GM23338 (cell line): ENCODE data around the gene ZNF177. TPM values are rescaled to one million over a fixed set of nuclear protein-coding genes. Genes with fewer than 3 reads are reported as not detected.

Experiments
- ATAC-seq: fragments of 200-7000 bp; cut with Tn5 transposase; 3 replicates; pipeline ENCODE4 v1.9.1; 2020
- DNase-seq: peaks from one replicate; pipeline ENCODE4 v3.0.0-alpha.2; 2015; ENCODE audit warnings: low spot score
- H2AFZ ChIP-seq: fragments of 200-600 bp; sonication (generic); 2 replicates; pipeline ENCODE4 v1.8.0; 2016; ENCODE audit warnings: antibody characterized with exemption, mild to moderate bottlenecking, moderate library complexity
- H3F3A ChIP-seq: fragments of 200-600 bp; sonication (generic); replicated peaks from 2 replicates; pipeline ENCODE4 v1.8.0; 2017; ENCODE audit warnings: antibody characterized with exemption, mixed run types, low read depth
- H3K27ac ChIP-seq: fragments of 200-600 bp; sonication (generic); 2 replicates; pipeline ENCODE4 v1.6.1; 2016; ENCODE audit warnings: low read depth
- H3K27me3 ChIP-seq: fragments of 200-600 bp; sonication (generic); 2 replicates; pipeline ENCODE4 v1.8.0; 2016; ENCODE audit warnings: mild to moderate bottlenecking, mixed run types, moderate library complexity; ENCODE audit not compliant: insufficient read depth
- H3K36me3 ChIP-seq: fragments of 200-600 bp; sonication (generic); 2 replicates; pipeline ENCODE4 v1.8.0; 2016; ENCODE audit warnings: mild to moderate bottlenecking; ENCODE audit not compliant: insufficient read depth
- H3K4me1 ChIP-seq: fragments of 200-600 bp; sonication (generic); 2 replicates; pipeline ENCODE4 v1.8.0; 2016; ENCODE audit warnings: mild to moderate bottlenecking, moderate library complexity; ENCODE audit not compliant: insufficient read depth
- H3K4me2 ChIP-seq: fragments of 200-600 bp; sonication (generic); 2 replicates; pipeline ENCODE4 v1.7.1; 2017; ENCODE audit warnings: mixed run types
- H3K4me3 ChIP-seq: fragments of 200-600 bp; sonication (generic); 2 replicates; pipeline ENCODE4 v1.6.1; 2016; ENCODE audit warnings: mixed run types
- H3K79me2 ChIP-seq: fragments of 200-600 bp; sonication (generic); replicated peaks from 2 replicates; pipeline ENCODE4 v1.8.0; 2017; ENCODE audit warnings: mild to moderate bottlenecking; ENCODE audit not compliant: insufficient read depth
- H3K9me2 ChIP-seq: fragments of 200-600 bp; sonication (generic); 2 replicates; pipeline ENCODE4 v1.8.0; 2017; ENCODE audit not compliant: insufficient read depth
- H4K20me1 ChIP-seq: fragments of 200-600 bp; sonication (generic); replicated peaks from 2 replicates; pipeline ENCODE4 v1.8.0; 2017; ENCODE audit warnings: mild to moderate bottlenecking; ENCODE audit not compliant: insufficient read depth
- H3K27ac Mint-ChIP-seq: 2 replicates; pipeline ENCODE4 v1.8.0; 2020; ENCODE audit warnings: inconsistent platforms, mild to moderate bottlenecking, moderate library complexity, mixed read lengths
- H3K27me3 Mint-ChIP-seq: 3 replicates; pipeline ENCODE4 v1.8.0; 2022; ENCODE audit warnings: low read depth, mild to moderate bottlenecking, moderate library complexity, mixed read lengths, inconsistent platforms; ENCODE audit not compliant: insufficient read depth, poor library complexity
- H3K36me3 Mint-ChIP-seq: 3 replicates; pipeline ENCODE4 v1.8.0; 2021; ENCODE audit warnings: low read depth, mild to moderate bottlenecking, inconsistent platforms, moderate library complexity, mixed read lengths
- H3K4me1 Mint-ChIP-seq: 3 replicates; pipeline ENCODE4 v1.8.0; 2020; ENCODE audit warnings: mild to moderate bottlenecking, inconsistent platforms, mixed read lengths
- H3K4me3 Mint-ChIP-seq: 3 replicates; pipeline ENCODE4 v1.8.0; 2021; ENCODE audit warnings: moderate library complexity, mild to moderate bottlenecking, inconsistent platforms, mixed read lengths
- H3K9me3 Mint-ChIP-seq: 3 replicates; pipeline ENCODE4 v1.8.0; 2020; ENCODE audit warnings: moderate library complexity, mild to moderate bottlenecking, inconsistent platforms, mixed read lengths
- CREB1 ChIP-seq: fragments of 250-450 bp; sonication (Bioruptor Pico); IDR thresholded peaks from 2 replicates; pipeline ENCODE4 v1.5.0; 2020; ENCODE audit warnings: low read depth, mild to moderate bottlenecking, moderate library complexity
- ETS1 ChIP-seq: IDR thresholded peaks from 2 replicates; pipeline ENCODE4 v1.6.1; 2016; ENCODE audit warnings: antibody characterized with exemption
- EZH2 ChIP-seq: fragments of 200-600 bp; sonication (generic); IDR thresholded peaks from one replicate; pipeline ENCODE4 v1.8.0; 2017; ENCODE audit warnings: antibody characterized with exemption, mild to moderate bottlenecking, low read depth; ENCODE audit not compliant: unreplicated experiment
- EZH2phosphoT487 ChIP-seq: fragments of 200-600 bp; sonication (generic); IDR thresholded peaks from one replicate; pipeline ENCODE4 v1.8.1; 2018; ENCODE audit warnings: antibody characterized with exemption; ENCODE audit not compliant: unreplicated experiment
- JUNB ChIP-seq: IDR thresholded peaks from one replicate; pipeline ENCODE4 v1.6.1; 2016; ENCODE audit warnings: antibody characterized with exemption; ENCODE audit not compliant: unreplicated experiment
- NANOG ChIP-seq: IDR thresholded peaks from 2 replicates; pipeline ENCODE4 v1.6.1; 2016; ENCODE audit warnings: antibody characterized with exemption, borderline replicate concordance
- POLR2AphosphoS5 ChIP-seq: IDR thresholded peaks from 2 replicates; pipeline ENCODE4 v1.6.1; 2016; ENCODE audit warnings: antibody characterized with exemption, low read depth
- STAT1 ChIP-seq: IDR thresholded peaks from one replicate; pipeline ENCODE4 v1.6.1; 2016; ENCODE audit warnings: antibody characterized with exemption; ENCODE audit not compliant: unreplicated experiment
- ZNF114 ChIP-seq: fragments of 250-450 bp; sonication (Bioruptor Pico); IDR thresholded peaks from 2 replicates; pipeline ENCODE4 v1.5.0; 2020; ENCODE audit warnings: mild to moderate bottlenecking, moderate library complexity
- ZNF331 ChIP-seq: fragments of 250-450 bp; sonication (Bioruptor Pico); IDR thresholded peaks from 2 replicates; pipeline ENCODE4 v1.5.0; 2020; ENCODE audit warnings: low read depth, mild to moderate bottlenecking, moderate library complexity
- polyA plus RNA-seq: library from polyadenylated mRNA; unstranded; fragments of >200 nt; fragmentation: Nextera tagmentation; extraction: Ambion mirVana; gene quantifications from 2 replicates; pipeline ENCODE4 v1.2.1, GENCODE V29; 2016
- total RNA-seq: library from RNA; depleted of rRNA; stranded (reverse); fragments of >200 nt; shearing (Covaris generic); gene quantifications from 2 replicates; pipeline ENCODE4 v1.2.3, GENCODE V29; 2014
- TF ChIP-seq, protein P1 (sequence below): IDR thresholded peaks from one replicate; pipeline ENCODE4 v1.6.1; 2018; ENCODE audit warnings: antibody characterized with exemption; ENCODE audit not compliant: unreplicated experiment
- TF ChIP-seq, protein P2 (sequence below): fragments of 250-450 bp; sonication (Bioruptor Pico); IDR thresholded peaks from 2 replicates; pipeline ENCODE4 v1.5.0; 2020; ENCODE audit warnings: mild to moderate bottlenecking, moderate library complexity
- TF ChIP-seq, protein P3 (sequence below), 2 experiments: fragments of 200-600 bp in 1 of 2; sonication (generic) in 1 of 2; conservative IDR thresholded peaks; 2 replicates each; pipeline versions ENCODE4 v1.5.1 to v1.6.1; 2016 to 2017; ENCODE audit warnings: antibody characterized with exemption in 2 of 2, low read depth in 2 of 2, mild to moderate bottlenecking in 2 of 2, moderate library complexity in 1 of 2

The ZNF177 gene
- total and polyA plus RNA-seq, 2 experiments from 2014 or later, result 5.8 to 7.1 TPM

- DNase-seq, result peak; percentile 2
- H3K27me3 Mint-ChIP-seq, result peaks cover 10% of the 10 kb centered on the region
- no peak overlapping the region for H3K27ac Mint-ChIP-seq
- Histone ChIP-seq H3K36me3 (peaks cover 65% of the 10 kb centered on the region), H3K9me2 (no peaks in the 10 kb centered on the region), H3K27me3 (no peaks in the 10 kb centered on the region), H4K20me1 (no peaks in the 10 kb centered on the region), H3K27ac (no peak overlapping the region), H3K4me1 (no peaks in the 10 kb centered on the region), H3K79me2 (no peaks in the 10 kb centered on the region), H2AFZ (no peak overlapping the region), H3F3A (0 out of 2 replicates have a peak, but pooled peaks cover 3% of the 10 kb centered on the region), H3K4me2 (no peak overlapping the region), H3K4me3 (peak overlapping the region; percentile 13; the same call in 1 of the 2 replicates)
- H3K4me1 Mint-ChIP-seq, result no peaks in the 10 kb centered on the region
- H3K4me3 Mint-ChIP-seq, result no peak overlapping the region
- ATAC-seq, result no peak
- peaks cover 98% of the 10 kb centered on the region for H3K9me3 Mint-ChIP-seq
- TF ChIP-seq, protein P1, sequence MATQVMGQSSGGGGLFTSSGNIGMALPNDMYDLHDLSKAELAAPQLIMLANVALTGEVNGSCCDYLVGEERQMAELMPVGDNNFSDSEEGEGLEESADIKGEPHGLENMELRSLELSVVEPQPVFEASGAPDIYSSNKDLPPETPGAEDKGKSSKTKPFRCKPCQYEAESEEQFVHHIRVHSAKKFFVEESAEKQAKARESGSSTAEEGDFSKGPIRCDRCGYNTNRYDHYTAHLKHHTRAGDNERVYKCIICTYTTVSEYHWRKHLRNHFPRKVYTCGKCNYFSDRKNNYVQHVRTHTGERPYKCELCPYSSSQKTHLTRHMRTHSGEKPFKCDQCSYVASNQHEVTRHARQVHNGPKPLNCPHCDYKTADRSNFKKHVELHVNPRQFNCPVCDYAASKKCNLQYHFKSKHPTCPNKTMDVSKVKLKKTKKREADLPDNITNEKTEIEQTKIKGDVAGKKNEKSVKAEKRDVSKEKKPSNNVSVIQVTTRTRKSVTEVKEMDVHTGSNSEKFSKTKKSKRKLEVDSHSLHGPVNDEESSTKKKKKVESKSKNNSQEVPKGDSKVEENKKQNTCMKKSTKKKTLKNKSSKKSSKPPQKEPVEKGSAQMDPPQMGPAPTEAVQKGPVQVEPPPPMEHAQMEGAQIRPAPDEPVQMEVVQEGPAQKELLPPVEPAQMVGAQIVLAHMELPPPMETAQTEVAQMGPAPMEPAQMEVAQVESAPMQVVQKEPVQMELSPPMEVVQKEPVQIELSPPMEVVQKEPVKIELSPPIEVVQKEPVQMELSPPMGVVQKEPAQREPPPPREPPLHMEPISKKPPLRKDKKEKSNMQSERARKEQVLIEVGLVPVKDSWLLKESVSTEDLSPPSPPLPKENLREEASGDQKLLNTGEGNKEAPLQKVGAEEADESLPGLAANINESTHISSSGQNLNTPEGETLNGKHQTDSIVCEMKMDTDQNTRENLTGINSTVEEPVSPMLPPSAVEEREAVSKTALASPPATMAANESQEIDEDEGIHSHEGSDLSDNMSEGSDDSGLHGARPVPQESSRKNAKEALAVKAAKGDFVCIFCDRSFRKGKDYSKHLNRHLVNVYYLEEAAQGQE, result no peak
- TF ChIP-seq, protein P2, sequence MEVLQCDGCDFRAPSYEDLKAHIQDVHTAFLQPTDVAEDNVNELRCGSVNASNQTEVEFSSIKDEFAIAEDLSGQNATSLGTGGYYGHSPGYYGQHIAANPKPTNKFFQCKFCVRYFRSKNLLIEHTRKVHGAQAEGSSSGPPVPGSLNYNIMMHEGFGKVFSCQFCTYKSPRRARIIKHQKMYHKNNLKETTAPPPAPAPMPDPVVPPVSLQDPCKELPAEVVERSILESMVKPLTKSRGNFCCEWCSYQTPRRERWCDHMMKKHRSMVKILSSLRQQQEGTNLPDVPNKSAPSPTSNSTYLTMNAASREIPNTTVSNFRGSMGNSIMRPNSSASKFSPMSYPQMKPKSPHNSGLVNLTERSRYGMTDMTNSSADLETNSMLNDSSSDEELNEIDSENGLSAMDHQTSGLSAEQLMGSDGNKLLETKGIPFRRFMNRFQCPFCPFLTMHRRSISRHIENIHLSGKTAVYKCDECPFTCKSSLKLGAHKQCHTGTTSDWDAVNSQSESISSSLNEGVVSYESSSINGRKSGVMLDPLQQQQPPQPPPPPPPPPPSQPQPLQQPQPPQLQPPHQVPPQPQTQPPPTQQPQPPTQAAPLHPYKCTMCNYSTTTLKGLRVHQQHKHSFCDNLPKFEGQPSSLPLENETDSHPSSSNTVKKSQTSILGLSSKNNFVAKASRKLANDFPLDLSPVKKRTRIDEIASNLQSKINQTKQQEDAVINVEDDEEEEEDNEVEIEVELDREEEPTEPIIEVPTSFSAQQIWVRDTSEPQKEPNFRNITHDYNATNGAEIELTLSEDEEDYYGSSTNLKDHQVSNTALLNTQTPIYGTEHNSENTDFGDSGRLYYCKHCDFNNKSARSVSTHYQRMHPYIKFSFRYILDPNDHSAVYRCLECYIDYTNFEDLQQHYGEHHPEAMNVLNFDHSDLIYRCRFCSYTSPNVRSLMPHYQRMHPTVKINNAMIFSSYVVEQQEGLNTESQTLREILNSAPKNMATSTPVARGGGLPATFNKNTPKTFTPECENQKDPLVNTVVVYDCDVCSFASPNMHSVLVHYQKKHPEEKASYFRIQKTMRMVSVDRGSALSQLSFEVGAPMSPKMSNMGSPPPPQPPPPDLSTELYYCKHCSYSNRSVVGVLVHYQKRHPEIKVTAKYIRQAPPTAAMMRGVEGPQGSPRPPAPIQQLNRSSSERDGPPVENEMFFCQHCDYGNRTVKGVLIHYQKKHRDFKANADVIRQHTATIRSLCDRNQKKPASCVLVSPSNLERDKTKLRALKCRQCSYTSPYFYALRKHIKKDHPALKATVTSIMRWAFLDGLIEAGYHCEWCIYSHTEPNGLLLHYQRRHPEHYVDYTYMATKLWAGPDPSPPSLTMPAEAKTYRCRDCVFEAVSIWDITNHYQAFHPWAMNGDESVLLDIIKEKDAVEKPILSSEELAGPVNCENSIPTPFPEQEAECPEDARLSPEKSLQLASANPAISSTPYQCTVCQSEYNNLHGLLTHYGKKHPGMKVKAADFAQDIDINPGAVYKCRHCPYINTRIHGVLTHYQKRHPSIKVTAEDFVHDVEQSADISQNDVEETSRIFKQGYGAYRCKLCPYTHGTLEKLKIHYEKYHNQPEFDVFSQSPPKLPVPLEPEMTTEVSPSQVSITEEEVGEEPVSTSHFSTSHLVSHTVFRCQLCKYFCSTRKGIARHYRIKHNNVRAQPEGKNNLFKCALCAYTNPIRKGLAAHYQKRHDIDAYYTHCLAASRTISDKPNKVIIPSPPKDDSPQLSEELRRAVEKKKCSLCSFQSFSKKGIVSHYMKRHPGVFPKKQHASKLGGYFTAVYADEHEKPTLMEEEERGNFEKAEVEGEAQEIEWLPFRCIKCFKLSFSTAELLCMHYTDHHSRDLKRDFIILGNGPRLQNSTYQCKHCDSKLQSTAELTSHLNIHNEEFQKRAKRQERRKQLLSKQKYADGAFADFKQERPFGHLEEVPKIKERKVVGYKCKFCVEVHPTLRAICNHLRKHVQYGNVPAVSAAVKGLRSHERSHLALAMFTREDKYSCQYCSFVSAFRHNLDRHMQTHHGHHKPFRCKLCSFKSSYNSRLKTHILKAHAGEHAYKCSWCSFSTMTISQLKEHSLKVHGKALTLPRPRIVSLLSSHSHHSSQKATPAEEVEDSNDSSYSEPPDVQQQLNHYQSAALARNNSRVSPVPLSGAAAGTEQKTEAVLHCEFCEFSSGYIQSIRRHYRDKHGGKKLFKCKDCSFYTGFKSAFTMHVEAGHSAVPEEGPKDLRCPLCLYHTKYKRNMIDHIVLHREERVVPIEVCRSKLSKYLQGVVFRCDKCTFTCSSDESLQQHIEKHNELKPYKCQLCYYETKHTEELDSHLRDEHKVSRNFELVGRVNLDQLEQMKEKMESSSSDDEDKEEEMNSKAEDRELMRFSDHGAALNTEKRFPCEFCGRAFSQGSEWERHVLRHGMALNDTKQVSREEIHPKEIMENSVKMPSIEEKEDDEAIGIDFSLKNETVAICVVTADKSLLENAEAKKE (CRISPR knock-in tag), result no peak
- TF ChIP-seq JUNB (no peak), ZNF114 (CRISPR knock-in tag) (no peak), EZH2phosphoT487 (no peak), ETS1 (no peak), STAT1 (no peak), NANOG (no peak), POLR2AphosphoS5 (no peak), EZH2 (no peak), CREB1 (CRISPR knock-in tag) (no peak), ZNF331 (CRISPR knock-in tag) (no peak)
- TF ChIP-seq, protein P3, sequence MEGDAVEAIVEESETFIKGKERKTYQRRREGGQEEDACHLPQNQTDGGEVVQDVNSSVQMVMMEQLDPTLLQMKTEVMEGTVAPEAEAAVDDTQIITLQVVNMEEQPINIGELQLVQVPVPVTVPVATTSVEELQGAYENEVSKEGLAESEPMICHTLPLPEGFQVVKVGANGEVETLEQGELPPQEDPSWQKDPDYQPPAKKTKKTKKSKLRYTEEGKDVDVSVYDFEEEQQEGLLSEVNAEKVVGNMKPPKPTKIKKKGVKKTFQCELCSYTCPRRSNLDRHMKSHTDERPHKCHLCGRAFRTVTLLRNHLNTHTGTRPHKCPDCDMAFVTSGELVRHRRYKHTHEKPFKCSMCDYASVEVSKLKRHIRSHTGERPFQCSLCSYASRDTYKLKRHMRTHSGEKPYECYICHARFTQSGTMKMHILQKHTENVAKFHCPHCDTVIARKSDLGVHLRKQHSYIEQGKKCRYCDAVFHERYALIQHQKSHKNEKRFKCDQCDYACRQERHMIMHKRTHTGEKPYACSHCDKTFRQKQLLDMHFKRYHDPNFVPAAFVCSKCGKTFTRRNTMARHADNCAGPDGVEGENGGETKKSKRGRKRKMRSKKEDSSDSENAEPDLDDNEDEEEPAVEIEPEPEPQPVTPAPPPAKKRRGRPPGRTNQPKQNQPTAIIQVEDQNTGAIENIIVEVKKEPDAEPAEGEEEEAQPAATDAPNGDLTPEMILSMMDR (conservative IDR thresholded peaks at IDR 0.05; ENCODE audit: low read depth in 2 of 2), result no peak
- H3K36me3 Mint-ChIP-seq, result peaks cover 87% of the 10 kb centered on the region
Observed at GRCh38 chr19:9413240-9413954, 50.6 kb downstream of the ZNF177 start.
